Nephron progenitor cell (in vitro differentiated cells): ENCODE results near the gene PRR16.

Experiments
- DNase-seq: peaks from one replicate; pipeline ENCODE4 v3.0.0; 2021
- H3K27ac Mint-ChIP-seq: 2 replicates; pipeline ENCODE4 v1.8.0; 2021; ENCODE audit warnings: mild to moderate bottlenecking, moderate library complexity, mixed read lengths
- H3K27me3 Mint-ChIP-seq: 2 replicates; pipeline ENCODE4 v1.8.0; 2021; ENCODE audit warnings: mild to moderate bottlenecking, low read depth, mixed read lengths; ENCODE audit not compliant: poor library complexity
- H3K36me3 Mint-ChIP-seq: 2 replicates; pipeline ENCODE4 v1.8.0; 2021; ENCODE audit warnings: low read depth, mixed read lengths
- H3K4me1 Mint-ChIP-seq: 2 replicates; pipeline ENCODE4 v1.8.0; 2021; ENCODE audit warnings: mixed read lengths
- H3K4me3 Mint-ChIP-seq: 2 replicates; pipeline ENCODE4 v1.8.0; 2021; ENCODE audit warnings: mild to moderate bottlenecking, moderate library complexity, mixed read lengths
- H3K9me3 Mint-ChIP-seq: 2 replicates; pipeline ENCODE4 v1.8.0; 2021; ENCODE audit warnings: mild to moderate bottlenecking, moderate library complexity, mixed read lengths
- CTCF ChIP-seq: fragments of 200-600 bp; sonication (generic); IDR thresholded peaks from 2 replicates; pipeline ENCODE4 v1.5.0; 2021; ENCODE audit warnings: antibody characterized with exemption

PRR16 gene

GRCh38 chr5:120586646-120587045 lies 122.5 kb downstream of the PRR16 start:
- Mint-ChIP-seq H3K9me3 (peaks cover 3% of the 10 kb centered on the region), H3K4me1 (no peaks in the 10 kb centered on the region), H3K27me3 (peaks cover 5% of the 10 kb centered on the region), H3K36me3 (no peaks in the 10 kb centered on the region), H3K27ac (no peak overlapping the region), H3K4me3 (no peak overlapping the region)
- no peak for TF ChIP-seq CTCF
- no peak for DNase-seq

DNA sequence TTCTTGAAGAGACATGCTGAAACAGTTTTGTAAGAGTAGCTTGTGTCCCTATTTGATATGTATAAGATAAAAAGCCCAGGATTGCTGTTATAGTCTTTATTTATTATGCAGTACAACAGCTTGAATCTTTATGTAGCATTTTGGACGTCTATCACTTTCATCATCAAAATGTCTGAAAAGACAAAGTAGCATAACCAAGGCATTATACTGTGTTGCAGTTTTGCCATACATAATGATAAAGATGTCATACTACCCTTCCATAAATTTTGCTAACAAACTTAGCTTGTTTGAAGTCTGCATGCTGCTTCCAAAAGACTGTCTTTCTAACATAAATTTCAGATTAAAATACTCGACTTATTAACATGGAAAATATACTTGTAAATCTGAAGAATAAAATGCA lies 127.8 kb downstream of the PRR16 start:
- Mint-ChIP-seq H3K9me3 (no peaks in the 10 kb centered on the region), H3K27ac (no peak overlapping the region), H3K4me3 (no peak overlapping the region), H3K4me1 (no peaks in the 10 kb centered on the region), H3K27me3 (no peaks in the 10 kb centered on the region), H3K36me3 (no peaks in the 10 kb centered on the region)
- DNase-seq = no peak
- TF ChIP-seq CTCF = no peak

- peaks cover 20% of the 10 kb centered on the region for H3K9me3 Mint-ChIP-seq
- no peaks in the 10 kb centered on the region for H3K27me3 Mint-ChIP-seq
- H3K27ac Mint-ChIP-seq = peak overlapping the region; percentile 10
- H3K4me1 Mint-ChIP-seq = peaks cover 7% of the 10 kb centered on the region
- no peak for TF ChIP-seq CTCF
- DNase-seq = no peak
- no peak overlapping the region for H3K4me3 Mint-ChIP-seq
- peaks cover 4% of the 10 kb centered on the region for H3K36me3 Mint-ChIP-seq
Measured at GRCh38 chr5:120599576-120599975, 135.5 kb downstream of the PRR16 start.

DNA sequence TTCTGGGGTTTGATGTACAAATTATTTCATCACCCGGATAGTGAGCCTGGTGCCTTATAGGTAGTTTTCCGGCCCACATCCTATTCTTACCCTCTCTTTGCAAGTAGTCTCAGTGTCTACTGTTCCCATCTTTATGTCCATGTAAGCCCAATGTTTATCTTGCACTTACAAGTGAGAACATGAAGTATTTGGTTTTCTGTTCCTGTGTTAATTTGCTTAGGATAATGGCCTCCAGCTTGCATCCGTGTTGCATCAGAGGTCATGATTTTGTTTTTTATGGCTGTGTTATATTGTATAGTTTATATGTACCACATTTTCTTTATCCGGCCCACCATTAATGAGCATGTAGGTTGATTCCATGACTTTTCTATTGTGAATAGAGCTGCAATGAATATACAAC lies 136.5 kb downstream of the PRR16 start:
- H3K27ac Mint-ChIP-seq = no peak overlapping the region
- H3K9me3 Mint-ChIP-seq = peaks cover 20% of the 10 kb centered on the region
- H3K27me3 Mint-ChIP-seq = no peaks in the 10 kb centered on the region
- H3K4me1 Mint-ChIP-seq = peaks cover 7% of the 10 kb centered on the region
- no peak overlapping the region for H3K4me3 Mint-ChIP-seq
- peaks cover 4% of the 10 kb centered on the region for H3K36me3 Mint-ChIP-seq
- no peak for TF ChIP-seq CTCF
- DNase-seq = no peak

DNA sequence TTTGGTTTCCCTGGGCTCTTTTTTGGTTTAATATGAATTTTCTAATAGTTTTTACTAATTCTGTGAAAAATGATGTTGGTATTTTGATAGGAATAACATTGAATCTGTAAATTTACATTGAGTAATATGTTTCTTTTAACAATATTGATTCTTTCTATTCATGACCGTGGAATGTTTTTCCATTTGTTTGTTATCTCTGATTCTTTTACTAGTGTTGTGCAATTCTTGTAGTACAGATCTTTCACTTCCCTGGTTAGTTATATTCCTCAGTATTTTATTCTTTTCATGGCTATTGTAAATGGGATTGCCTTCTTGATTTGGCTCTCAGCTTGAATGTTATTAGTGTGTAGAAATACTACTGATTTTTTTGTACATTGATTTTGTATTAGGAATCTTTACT lies 137.9 kb downstream of the PRR16 start:
- Mint-ChIP-seq H3K36me3 (peaks cover 4% of the 10 kb centered on the region), H3K4me3 (no peak overlapping the region), H3K27me3 (no peaks in the 10 kb centered on the region), H3K27ac (no peak overlapping the region), H3K9me3 (peaks cover 20% of the 10 kb centered on the region), H3K4me1 (peaks cover 7% of the 10 kb centered on the region)
- TF ChIP-seq CTCF = no peak
- no peak for DNase-seq

GRCh38 chr5:120604884-120605283 lies 140.8 kb downstream of the PRR16 start:
- DNase-seq = no peak
- Mint-ChIP-seq H3K9me3 (peaks cover 20% of the 10 kb centered on the region), H3K27me3 (no peaks in the 10 kb centered on the region), H3K27ac (no peak overlapping the region), H3K4me3 (no peak overlapping the region), H3K4me1 (peaks cover under 1% of the 10 kb centered on the region), H3K36me3 (peaks cover 4% of the 10 kb centered on the region)
- no peak for TF ChIP-seq CTCF
